ENCODE measurements around the gene OLFML2B. TPM values are rescaled to one million over a fixed set of nuclear protein-coding genes. Genes with fewer than 3 reads are reported as not detected.

OLFML2B gene
- total RNA-seq, 4 donors from 2014 or later = 1.1 to 7.7 (median 4.7) TPM

GRCh38 chr1:161941726-161942436, 81.8 kb downstream of the OLFML2B start:
- H3K4me1 ChIP-seq = no peaks in the 10 kb centered on the region
- H3K27me3 ChIP-seq = no peaks in the 10 kb centered on the region
- peaks cover 0 to 41% of the 10 kb centered on the region in 2 donors for H3K36me3 ChIP-seq
- TF ChIP-seq EP300 (IDR thresholded peaks at IDR 0.05) = no peak
- TF ChIP-seq POLR2AphosphoS5 (IDR thresholded peaks at IDR 0.05) = no peak
- no peak for TF ChIP-seq CTCF (IDR thresholded peaks at IDR 0.05)
- TF ChIP-seq POLR2A (IDR thresholded peaks at IDR 0.05) = no peak
- WGBS, 2 donors (ENCODE audit: low coverage in 1 of 2) = 53 to 74% methylated on average over 2 to 8 of the region's 8 CpGs
- no peak for ATAC-seq
- no peak overlapping the region for H3K4me3 ChIP-seq
- no peaks in the 10 kb centered on the region for H3K9me3 ChIP-seq
- no peak overlapping the region for H3K27ac ChIP-seq

- Histone ChIP-seq H3K27me3 (no peaks in the 10 kb centered on the region), H3K27ac (no peak overlapping the region), H3K4me3 (no peak overlapping the region), H3K36me3 (peaks cover 0 to 44% of the 10 kb centered on the region in 2 donors), H3K4me1 (no peaks in the 10 kb centered on the region), H3K9me3 (no peaks in the 10 kb centered on the region)
- WGBS, 2 donors (ENCODE audit: low coverage in 1 of 2) = 67 to 69% methylated on average over 3 of the region's 3 CpGs
- no peak for ATAC-seq
- TF ChIP-seq POLR2A (IDR thresholded peaks at IDR 0.05) (no peak), CTCF (IDR thresholded peaks at IDR 0.05) (no peak), EP300 (IDR thresholded peaks at IDR 0.05) (no peak), POLR2AphosphoS5 (IDR thresholded peaks at IDR 0.05) (no peak)
Measured at GRCh38 chr1:161940866-161941591, 82.6 kb downstream of the OLFML2B start.

GRCh38 chr1:161936786-161937185, 86.9 kb downstream of the OLFML2B start:
- H3K4me3 ChIP-seq = no peak overlapping the region
- 81 to 97% methylated on average over 2 of the region's 2 CpGs for WGBS, 2 donors (ENCODE audit: low coverage in 1 of 2)
- H3K9me3 ChIP-seq = no peaks in the 10 kb centered on the region
- no peak for ATAC-seq
- H3K27ac ChIP-seq = no peak overlapping the region
- no peak for TF ChIP-seq CTCF (IDR thresholded peaks at IDR 0.05)
- no peak for TF ChIP-seq POLR2AphosphoS5 (IDR thresholded peaks at IDR 0.05)
- no peak for TF ChIP-seq EP300 (IDR thresholded peaks at IDR 0.05)
- no peak for TF ChIP-seq POLR2A (IDR thresholded peaks at IDR 0.05)
- H3K27me3 ChIP-seq = no peaks in the 10 kb centered on the region
- peaks cover 0 to 22% of the 10 kb centered on the region in 2 donors for H3K36me3 ChIP-seq
- H3K4me1 ChIP-seq = no peaks in the 10 kb centered on the region

- Histone ChIP-seq H3K4me3 (no peak overlapping the region), H3K27me3 (no peaks in the 10 kb centered on the region), H3K27ac (no peak overlapping the region), H3K4me1 (no peaks in the 10 kb centered on the region), H3K36me3 (peaks cover 0 to 22% of the 10 kb centered on the region in 2 donors), H3K9me3 (no peaks in the 10 kb centered on the region)
- ATAC-seq = no peak
- TF ChIP-seq POLR2A (IDR thresholded peaks at IDR 0.05) (no peak), EP300 (IDR thresholded peaks at IDR 0.05) (no peak), CTCF (IDR thresholded peaks at IDR 0.05) (no peak), POLR2AphosphoS5 (IDR thresholded peaks at IDR 0.05) (no peak)
- 92 to 100% methylated on average over 1 of the region's 1 CpG for whole genome bisulfite sequencing, 2 donors (ENCODE audit: low coverage in 1 of 2)
Measured at GRCh38 chr1:161935264-161935663, 88.4 kb downstream of the OLFML2B start.
